Heart left ventricle (tissue), 13 donors: ENCODE measurements around the gene PEMT.

Experiments
- POLR2A ChIP-seq, 2 donors: fragments of 450-650 bp; IDR thresholded peaks; one replicate each; pipeline ENCODE4 v1.6.1; 2017; ENCODE audit warnings: antibody characterized with exemption in 2 of 2, mild to moderate bottlenecking in 2 of 2, moderate library complexity in 2 of 2
- TF ChIP-seq, protein P1 (sequence below), 12 donors: fragments of 200-600 bp; sonication (generic) in 4 of 12; IDR thresholded peaks; one replicate each; pipeline versions ENCODE4 v1.5.0 to v1.8.0; 2018 to 2022; ENCODE audit warnings: antibody characterized with exemption in 12 of 12, mild to moderate bottlenecking in 5 of 12
- donor health status: ischemic (EF 13 %, LVEDD 7.1; RV severe dilation, severe dysfunction).
- donor health status: DM: no; HTN: yes; CAD: no.
- donor health status: DM: no; HTN: no; CAD: no.
- donor health status: ischemic (EF 25% LVEDD 6.9; RV normal size, moderate dysfunction).
- donor health status: ischemic (EF 25% LVEDD 5.7; RV mildly dilated, moderate dysfunction).
- donor health status: ischemic (EF 35%, LVEDD 5.7; RV mildly dilated, moderate dysfunction).
- donor health status: nonischemic (EF 11% LVEDD 7.7; RV severe dilation, severe dysfunction).
- donor health status: DM: yes; HTN: yes; CAD: no.
- donor health status: PGD.
- donor health status: ischemic (EF 29% LVEDD 5.4; RV normal size, mild dysfunction).
- donor health status: nonischemic (EF 23%, LVEDD 6.1; RV moderate dilation, normal function).

DNA sequence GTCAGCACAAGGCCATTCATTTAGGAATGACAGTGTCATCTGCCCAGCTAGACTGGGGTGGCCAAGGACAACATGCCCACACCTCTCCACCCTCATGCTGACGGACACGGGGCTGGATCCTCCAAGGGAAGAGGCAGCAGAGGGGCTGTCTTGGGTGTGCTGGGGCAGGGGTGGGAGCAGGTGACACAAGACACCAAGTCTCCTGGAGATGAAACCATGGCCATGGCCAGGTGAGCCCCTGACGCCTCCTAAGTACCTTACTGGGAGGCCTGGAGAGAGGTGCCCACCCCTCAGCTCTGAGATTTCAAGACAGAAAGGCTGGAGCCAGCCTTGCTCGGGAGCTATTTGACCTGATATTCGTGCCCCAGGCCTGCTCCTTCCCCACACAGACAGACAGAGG is 86.4 kb downstream of the PEMT start:
- TF ChIP-seq, protein P1, sequence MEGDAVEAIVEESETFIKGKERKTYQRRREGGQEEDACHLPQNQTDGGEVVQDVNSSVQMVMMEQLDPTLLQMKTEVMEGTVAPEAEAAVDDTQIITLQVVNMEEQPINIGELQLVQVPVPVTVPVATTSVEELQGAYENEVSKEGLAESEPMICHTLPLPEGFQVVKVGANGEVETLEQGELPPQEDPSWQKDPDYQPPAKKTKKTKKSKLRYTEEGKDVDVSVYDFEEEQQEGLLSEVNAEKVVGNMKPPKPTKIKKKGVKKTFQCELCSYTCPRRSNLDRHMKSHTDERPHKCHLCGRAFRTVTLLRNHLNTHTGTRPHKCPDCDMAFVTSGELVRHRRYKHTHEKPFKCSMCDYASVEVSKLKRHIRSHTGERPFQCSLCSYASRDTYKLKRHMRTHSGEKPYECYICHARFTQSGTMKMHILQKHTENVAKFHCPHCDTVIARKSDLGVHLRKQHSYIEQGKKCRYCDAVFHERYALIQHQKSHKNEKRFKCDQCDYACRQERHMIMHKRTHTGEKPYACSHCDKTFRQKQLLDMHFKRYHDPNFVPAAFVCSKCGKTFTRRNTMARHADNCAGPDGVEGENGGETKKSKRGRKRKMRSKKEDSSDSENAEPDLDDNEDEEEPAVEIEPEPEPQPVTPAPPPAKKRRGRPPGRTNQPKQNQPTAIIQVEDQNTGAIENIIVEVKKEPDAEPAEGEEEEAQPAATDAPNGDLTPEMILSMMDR (IDR thresholded peaks at IDR 0.05), result no peak
- no peak for TF ChIP-seq POLR2A (IDR thresholded peaks at IDR 0.05)
